ENCODE measurements around the gene GPR142.
"Not testable (repeated sequence)": the region's sequence is repeated elsewhere in the genome, so short reads cannot be mapped to it uniquely, and the experiment has no call there.

GPR142 gene

GRCh38 chr17:74394977-74395376, 27.7 kb downstream of the GPR142 start:
- DNase-seq, result no peak

GRCh38 chr17:74396567-74396966, 29.3 kb downstream of the GPR142 start:
- no peak for DNase-seq

GRCh38 chr17:74402048-74402447, 34.7 kb downstream of the GPR142 start:
- no peak for DNase-seq

DNA sequence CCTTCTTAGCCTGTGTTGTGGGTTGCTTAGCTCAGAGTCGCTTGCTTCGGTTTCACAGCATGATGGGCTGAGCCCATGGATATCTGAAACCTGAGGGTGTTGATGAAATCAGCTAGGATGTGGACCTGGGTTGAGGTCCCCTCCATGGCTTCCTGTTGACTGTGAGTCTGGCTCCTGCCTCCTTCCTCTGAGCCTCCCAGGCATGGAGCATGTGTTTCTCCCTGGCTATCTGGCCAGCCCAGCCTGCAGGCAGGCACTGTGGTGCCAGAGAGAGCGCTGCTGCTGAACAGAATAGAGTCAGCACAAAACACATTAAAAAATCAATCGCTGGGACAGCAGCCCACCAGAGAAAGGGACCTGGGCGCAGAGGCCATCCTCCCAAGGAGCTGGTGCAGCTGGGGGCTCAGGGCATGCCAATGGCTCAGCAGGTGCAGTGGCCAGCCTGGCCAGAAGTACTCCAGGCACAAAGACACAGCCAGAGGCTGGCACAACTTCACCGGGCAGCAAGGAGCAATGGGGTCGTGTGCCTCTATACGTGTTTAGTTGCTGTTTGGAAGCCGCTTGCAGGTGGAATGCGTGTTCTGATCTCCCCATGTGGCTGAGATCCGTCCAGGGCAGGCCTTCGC, 36.3 kb downstream of the GPR142 start:
- DNase-seq, result no peak

DNA sequence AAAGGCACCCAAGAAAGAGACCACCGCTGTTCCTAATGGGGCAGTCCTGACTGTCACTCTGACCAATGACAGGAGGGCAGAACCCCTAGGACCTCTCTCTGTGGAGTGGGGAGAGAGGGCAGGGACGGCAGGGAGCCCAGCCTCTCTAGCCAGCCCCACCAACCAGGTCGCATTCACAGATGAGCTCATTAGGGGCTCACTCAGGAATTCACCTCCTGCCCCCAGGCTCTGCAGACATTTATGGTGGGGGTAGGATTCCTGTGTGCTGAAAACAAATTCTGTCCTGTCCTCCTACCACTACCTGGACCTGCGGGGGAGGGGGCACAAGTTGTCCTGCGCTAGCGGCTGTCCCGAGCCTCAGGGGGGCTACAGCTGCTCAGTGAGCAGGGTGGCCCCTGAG, 36.9 kb downstream of the GPR142 start:
- DNase-seq, result no peak

DNA sequence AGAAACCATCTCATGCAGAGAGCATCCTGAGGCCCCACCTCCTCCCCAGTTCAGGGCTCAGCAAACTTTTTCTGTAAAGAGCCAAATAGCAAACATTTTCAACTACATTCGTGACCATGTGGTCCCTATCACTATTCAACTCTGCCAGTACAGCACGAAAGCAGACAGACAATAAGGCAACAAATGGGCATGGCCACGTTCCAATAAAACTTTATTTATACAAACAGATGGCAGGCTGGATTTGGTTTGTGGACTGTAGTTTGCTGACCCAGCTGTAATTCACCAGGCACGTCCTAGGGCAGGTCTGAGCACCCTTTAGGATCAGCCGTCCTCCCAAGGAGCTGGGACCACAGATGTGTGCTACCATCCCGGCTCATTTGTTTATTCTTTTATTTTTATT, 37.5 kb downstream of the GPR142 start:
- DNase-seq, result no peak

DNA sequence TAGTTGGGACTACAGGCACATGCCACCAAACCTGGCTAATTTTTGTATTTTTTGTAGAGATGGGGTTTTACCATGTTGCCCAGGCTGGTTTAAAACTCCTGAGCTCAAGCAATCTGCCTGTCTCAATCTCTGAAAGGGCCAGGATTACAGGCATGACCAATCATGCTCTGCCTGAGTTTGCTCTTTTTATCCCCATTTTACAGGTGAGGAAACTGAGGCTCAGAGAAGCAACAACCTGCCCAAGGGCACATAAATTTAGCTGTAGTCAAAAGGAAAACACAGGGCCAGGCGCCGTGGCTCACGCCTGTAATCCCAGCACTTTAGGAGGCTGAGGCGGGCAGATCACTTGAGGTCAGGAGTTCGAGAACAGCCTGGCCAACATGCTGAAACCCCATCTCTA, 38.0 kb downstream of the GPR142 start:
- DNase-seq, result not testable (repeated sequence)

DNA sequence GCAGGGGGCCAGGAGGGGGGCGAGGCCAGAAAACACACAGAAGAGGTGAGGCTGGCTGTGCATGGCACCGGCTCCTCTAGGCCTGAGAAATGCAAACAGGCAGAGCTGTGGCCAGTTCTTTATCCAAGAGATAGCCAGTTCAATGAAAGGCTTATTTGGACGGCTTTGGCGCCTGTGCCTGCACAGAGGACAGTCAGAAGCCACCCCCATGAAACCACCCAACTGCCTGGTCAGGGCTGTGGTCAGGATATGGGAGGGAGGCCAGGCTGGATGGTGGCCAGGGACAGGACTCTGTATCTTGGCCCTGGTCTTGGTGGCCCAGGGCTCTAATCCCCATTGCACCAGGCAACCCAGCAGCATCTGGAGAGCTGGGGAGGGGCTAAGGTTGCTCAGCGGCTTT, 40.1 kb downstream of the GPR142 start:
- DNase-seq, result no peak

DNA sequence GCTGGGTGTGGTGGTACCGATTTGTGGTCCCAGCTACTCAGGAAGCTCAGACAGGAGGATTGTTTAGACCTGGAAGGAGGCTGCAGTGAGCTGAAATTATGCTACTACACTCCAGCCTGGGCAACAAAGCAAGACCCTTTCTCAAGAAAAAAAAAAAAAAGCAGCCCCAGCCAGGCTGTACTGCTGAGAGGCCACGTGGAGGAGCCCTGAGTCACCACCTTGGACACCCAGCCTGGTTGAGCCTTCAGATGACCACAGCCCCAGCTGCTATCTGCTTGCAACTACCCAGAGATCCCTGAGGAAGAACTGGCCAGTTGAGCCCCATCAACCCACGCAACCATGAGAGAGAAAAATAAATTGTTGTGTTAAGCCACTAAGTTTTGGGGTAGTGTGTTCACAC, 41.0 kb downstream of the GPR142 start:
- no peak for DNase-seq

DNA sequence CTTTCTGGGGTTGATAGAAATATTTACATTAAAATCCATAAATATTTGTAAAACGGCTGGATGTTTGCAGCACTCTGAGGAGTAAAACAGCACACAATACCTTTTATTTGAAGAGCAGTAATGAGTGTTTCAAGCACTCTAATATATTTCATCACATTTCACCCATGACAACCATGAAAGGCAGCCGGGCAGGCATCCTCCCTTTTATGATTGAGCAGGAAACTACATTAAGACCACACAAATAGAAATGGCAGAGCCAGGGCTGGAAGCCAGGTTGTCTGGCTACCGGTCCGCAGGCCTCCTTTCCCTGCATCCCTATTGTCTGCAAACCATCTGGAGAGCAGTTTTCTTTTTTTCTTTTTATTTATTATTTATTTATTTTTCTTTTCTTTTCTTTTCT, 41.5 kb downstream of the GPR142 start:
- no peak for DNase-seq

DNA sequence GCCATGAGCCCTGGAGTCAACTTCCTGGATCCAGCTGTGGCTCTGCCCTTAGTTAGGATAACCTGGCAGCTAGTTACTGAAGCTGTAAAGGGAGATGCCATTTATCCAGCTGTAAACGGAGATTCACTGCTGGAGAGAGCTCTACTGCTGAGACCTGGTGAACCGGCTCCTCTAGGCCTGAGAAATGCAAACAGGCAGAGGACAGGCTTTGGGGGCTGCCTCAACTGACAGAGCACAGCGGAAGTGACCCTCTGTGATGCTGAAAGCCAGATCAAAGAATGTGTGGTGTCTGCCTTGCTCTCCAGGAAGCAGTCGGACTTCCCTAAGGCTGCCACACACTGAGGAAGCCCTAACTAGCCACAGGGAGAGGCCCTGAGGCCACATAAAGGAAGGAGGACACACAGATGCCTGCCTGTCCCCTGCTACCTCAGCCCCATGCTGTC, 42.7 kb downstream of the GPR142 start:
- DNase-seq, result no peak

- no peak for DNase-seq
Measured at GRCh38 chr17:74412581-74412980, 45.3 kb downstream of the GPR142 start.

DNA sequence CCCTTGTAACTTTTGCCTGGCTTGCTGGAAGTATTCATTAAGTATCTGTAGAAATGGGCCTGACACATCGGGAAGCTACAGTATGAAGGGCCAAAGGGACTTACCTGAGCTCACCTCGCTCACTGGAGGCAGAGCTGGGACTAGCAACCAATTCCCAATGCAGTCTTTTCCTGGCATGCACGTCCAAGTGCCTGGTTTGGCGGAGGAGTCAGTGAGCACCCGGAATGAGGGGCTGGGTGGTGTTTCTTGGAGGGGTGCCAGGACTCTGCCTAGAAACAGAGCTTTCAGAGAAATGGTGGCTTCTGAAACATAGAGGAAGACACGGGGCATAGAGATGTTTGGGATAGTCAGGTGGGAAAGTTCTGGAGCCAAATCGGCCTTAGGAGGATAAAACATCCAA, 46.2 kb downstream of the GPR142 start:
- no peak for DNase-seq

DNA sequence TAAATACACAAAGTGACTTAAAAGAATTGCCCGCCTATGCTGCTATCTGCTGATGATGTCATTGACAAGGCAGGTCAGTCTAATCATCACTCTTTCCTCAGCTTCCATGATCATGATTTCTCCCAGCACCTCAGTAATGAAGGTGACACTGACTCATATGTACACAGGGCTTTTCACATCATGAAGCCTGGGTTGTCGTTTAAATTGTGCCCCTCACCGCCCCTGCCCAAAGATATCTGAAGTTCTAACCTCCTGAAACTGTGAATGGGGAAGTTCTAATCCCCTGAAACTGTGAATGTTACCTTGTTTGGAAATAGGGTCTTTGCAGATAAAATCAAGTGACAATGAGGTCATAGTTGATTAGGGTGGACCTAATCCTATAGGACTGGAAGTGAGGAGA, 47.2 kb downstream of the GPR142 start:
- no peak for DNase-seq

- DNase-seq, result no peak
Measured at GRCh38 chr17:74415608-74416396, 48.5 kb downstream of the GPR142 start.

DNA sequence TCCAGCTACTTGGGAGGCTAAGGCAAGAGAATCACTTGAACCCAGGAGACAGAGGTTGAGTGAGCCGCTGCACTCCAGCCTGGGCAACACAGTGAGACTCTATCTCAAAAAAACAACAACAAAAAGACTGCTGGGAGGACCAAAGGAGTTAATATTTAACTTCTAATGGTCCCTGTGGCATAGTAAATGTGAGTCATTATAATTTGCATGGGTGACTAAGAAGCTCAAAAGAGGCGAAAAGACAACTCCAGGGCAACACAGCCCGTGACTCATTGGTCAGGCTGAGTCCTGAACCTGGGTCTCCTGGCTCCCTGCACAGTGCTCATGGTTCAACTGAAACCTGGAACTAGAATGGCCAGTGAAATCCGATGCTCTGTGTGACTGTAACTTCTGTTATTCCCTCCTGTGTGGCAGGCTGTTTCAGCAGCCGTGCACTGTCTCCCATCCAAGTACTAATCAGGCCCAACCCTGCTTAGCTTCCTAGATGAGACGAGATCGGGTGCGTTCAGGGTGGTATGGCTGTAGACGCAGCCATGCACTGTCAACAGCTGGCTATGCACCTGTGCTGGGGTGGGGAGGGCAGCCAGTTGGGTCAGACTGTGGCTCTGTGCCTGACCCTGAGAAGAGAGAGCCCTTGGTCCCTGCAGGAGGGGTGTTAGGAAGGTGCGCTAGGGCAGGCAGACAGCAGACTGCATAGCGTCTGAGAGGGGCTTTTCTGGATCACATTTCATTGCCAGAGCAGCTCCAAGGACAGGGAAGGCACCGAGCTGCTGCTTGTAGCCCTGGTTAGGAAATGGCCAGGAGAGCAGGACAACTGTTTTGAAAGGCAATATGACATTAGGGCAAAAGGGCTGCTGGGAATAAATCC, 50.1 kb downstream of the GPR142 start:
- DNase-seq, result no peak

DNA sequence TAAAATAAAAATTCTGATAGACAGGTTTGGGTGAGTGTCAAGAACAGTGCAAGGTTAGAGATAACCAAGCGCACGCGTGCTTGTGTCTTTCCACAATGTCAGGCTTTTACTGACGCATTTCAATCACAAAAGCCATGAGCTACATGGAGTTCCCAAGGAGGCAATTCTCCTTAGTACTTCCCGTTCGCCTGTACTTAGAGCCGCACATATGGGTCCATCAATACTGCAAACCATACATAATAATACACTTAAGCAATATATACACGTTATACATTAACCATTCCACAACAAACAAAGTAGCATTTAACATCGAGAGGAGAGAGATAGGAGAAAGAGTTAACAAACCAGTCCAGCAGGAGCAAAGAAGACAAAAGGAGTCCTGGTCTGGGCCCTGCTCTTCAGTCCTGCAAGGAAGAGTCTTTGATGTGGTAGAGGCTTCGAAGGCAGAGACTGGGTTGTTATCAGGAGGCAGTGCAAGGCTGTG, 52.7 kb downstream of the GPR142 start:
- no peak for DNase-seq

Data from activated gamma-delta T cell treated with Interleukin-2 at 50 U/mL for 16 hours (primary cell).